IPS-20b (cell line): ENCODE results near the gene SNX5.

Experiments used
- H3K27ac ChIP-seq: one replicate; pipeline ENCODE4 v1.5.1; 2013; ENCODE audit warnings: low read length
- H3K27me3 ChIP-seq: 2 replicates; pipeline ENCODE4 v1.6.1; 2013; ENCODE audit warnings: mild to moderate bottlenecking, low read length, inconsistent platforms; ENCODE audit not compliant: insufficient read depth
- H3K36me3 ChIP-seq: 2 replicates; pipeline ENCODE4 v1.6.1; 2013; ENCODE audit warnings: low read depth, mild to moderate bottlenecking, inconsistent platforms, low read length, moderate library complexity; ENCODE audit not compliant: insufficient read depth
- H3K4me1 ChIP-seq: 2 replicates; pipeline ENCODE4 v1.6.1; 2013; ENCODE audit warnings: mild to moderate bottlenecking, control low read depth, inconsistent platforms, low read length, moderate library complexity; ENCODE audit not compliant: insufficient read depth
- H3K4me3 ChIP-seq: 2 replicates; pipeline ENCODE4 v1.5.1; 2013; ENCODE audit warnings: mild to moderate bottlenecking, low read length, inconsistent platforms
- H3K9ac ChIP-seq: 2 replicates; pipeline ENCODE4 v1.6.1; 2013; ENCODE audit warnings: low read depth, mild to moderate bottlenecking, inconsistent platforms, low read length, moderate library complexity
- H3K9me3 ChIP-seq: 2 replicates; pipeline ENCODE4 v1.6.1; 2013; ENCODE audit warnings: mild to moderate bottlenecking, low read depth, low read length, inconsistent platforms; ENCODE audit not compliant: insufficient read depth

The SNX5 gene

GRCh38 chr20:17919149-17919548 is 49.4 kb downstream of the SNX5 start:
- Histone ChIP-seq H3K27me3 (no peaks in the 10 kb centered on the region), H3K4me1 (no peaks in the 10 kb centered on the region), H3K36me3 (no peaks in the 10 kb centered on the region), H3K9me3 (no peaks in the 10 kb centered on the region), H3K9ac (no peak overlapping the region), H3K4me3 (no peak overlapping the region), H3K27ac (no peak overlapping the region)

GRCh38 chr20:17917832-17918618 is 50.6 kb downstream of the SNX5 start:
- Histone ChIP-seq H3K27me3 (no peaks in the 10 kb centered on the region), H3K4me3 (no peak overlapping the region), H3K36me3 (no peaks in the 10 kb centered on the region), H3K4me1 (no peaks in the 10 kb centered on the region), H3K9ac (no peak overlapping the region), H3K27ac (no peak overlapping the region), H3K9me3 (no peaks in the 10 kb centered on the region)

GRCh38 chr20:17916433-17916891 is 52.1 kb downstream of the SNX5 start:
- no peaks in the 10 kb centered on the region for H3K4me1 ChIP-seq
- H3K4me3 ChIP-seq, result no peak overlapping the region
- H3K36me3 ChIP-seq, result no peaks in the 10 kb centered on the region
- H3K27me3 ChIP-seq, result no peaks in the 10 kb centered on the region
- no peak overlapping the region for H3K27ac ChIP-seq
- no peaks in the 10 kb centered on the region for H3K9me3 ChIP-seq
- H3K9ac ChIP-seq, result no peak overlapping the region

- Histone ChIP-seq H3K4me3 (no peak overlapping the region), H3K9me3 (no peaks in the 10 kb centered on the region), H3K9ac (no peak overlapping the region), H3K36me3 (no peaks in the 10 kb centered on the region), H3K4me1 (no peaks in the 10 kb centered on the region), H3K27ac (no peak overlapping the region), H3K27me3 (no peaks in the 10 kb centered on the region)
Measured at GRCh38 chr20:17914957-17915356, 53.6 kb downstream of the SNX5 start.

GRCh38 chr20:17912916-17913315 is 55.7 kb downstream of the SNX5 start:
- no peak overlapping the region for H3K9ac ChIP-seq
- H3K4me1 ChIP-seq, result no peaks in the 10 kb centered on the region
- no peak overlapping the region for H3K27ac ChIP-seq
- H3K27me3 ChIP-seq, result no peaks in the 10 kb centered on the region
- H3K9me3 ChIP-seq, result no peaks in the 10 kb centered on the region
- no peak overlapping the region for H3K4me3 ChIP-seq
- no peaks in the 10 kb centered on the region for H3K36me3 ChIP-seq

GRCh38 chr20:17911927-17912326 is 56.7 kb downstream of the SNX5 start:
- Histone ChIP-seq H3K27me3 (no peaks in the 10 kb centered on the region), H3K4me3 (no peak overlapping the region), H3K27ac (no peak overlapping the region), H3K9ac (no peak overlapping the region), H3K9me3 (no peaks in the 10 kb centered on the region), H3K36me3 (no peaks in the 10 kb centered on the region), H3K4me1 (no peaks in the 10 kb centered on the region)

- Histone ChIP-seq H3K27ac (no peak overlapping the region), H3K9ac (no peak overlapping the region), H3K4me1 (no peaks in the 10 kb centered on the region), H3K36me3 (no peaks in the 10 kb centered on the region), H3K27me3 (no peaks in the 10 kb centered on the region), H3K4me3 (no peak overlapping the region), H3K9me3 (no peaks in the 10 kb centered on the region)
Measured at GRCh38 chr20:17910828-17911294, 57.7 kb downstream of the SNX5 start.

GRCh38 chr20:17909869-17910321 is 58.7 kb downstream of the SNX5 start:
- H3K9me3 ChIP-seq, result no peaks in the 10 kb centered on the region
- no peaks in the 10 kb centered on the region for H3K27me3 ChIP-seq
- H3K9ac ChIP-seq, result no peak overlapping the region
- no peaks in the 10 kb centered on the region for H3K4me1 ChIP-seq
- no peaks in the 10 kb centered on the region for H3K36me3 ChIP-seq
- no peak overlapping the region for H3K4me3 ChIP-seq
- no peak overlapping the region for H3K27ac ChIP-seq

GRCh38 chr20:17905544-17905943 is 63.0 kb downstream of the SNX5 start:
- Histone ChIP-seq H3K9me3 (no peaks in the 10 kb centered on the region), H3K27ac (no peak overlapping the region), H3K9ac (no peak overlapping the region), H3K27me3 (no peaks in the 10 kb centered on the region), H3K4me3 (no peak overlapping the region), H3K4me1 (no peaks in the 10 kb centered on the region; the same call in 1 of the 2 replicates), H3K36me3 (no peaks in the 10 kb centered on the region)

GRCh38 chr20:17904027-17904426 is 64.6 kb downstream of the SNX5 start:
- Histone ChIP-seq H3K9ac (no peak overlapping the region), H3K36me3 (no peaks in the 10 kb centered on the region), H3K4me1 (no peaks in the 10 kb centered on the region; the same call in 1 of the 2 replicates), H3K4me3 (no peak overlapping the region), H3K27ac (no peak overlapping the region), H3K9me3 (no peaks in the 10 kb centered on the region), H3K27me3 (no peaks in the 10 kb centered on the region)

GRCh38 chr20:17902531-17903083 is 66.0 kb downstream of the SNX5 start:
- no peaks in the 10 kb centered on the region for H3K27me3 ChIP-seq
- no peak overlapping the region for H3K27ac ChIP-seq
- H3K9me3 ChIP-seq, result no peaks in the 10 kb centered on the region
- no peak overlapping the region for H3K4me3 ChIP-seq
- no peaks in the 10 kb centered on the region for H3K36me3 ChIP-seq
- no peaks in the 10 kb centered on the region; the same call in 1 of the 2 replicates for H3K4me1 ChIP-seq
- H3K9ac ChIP-seq, result no peak overlapping the region

- Histone ChIP-seq H3K9me3 (no peaks in the 10 kb centered on the region), H3K27me3 (no peaks in the 10 kb centered on the region), H3K36me3 (no peaks in the 10 kb centered on the region), H3K9ac (no peak overlapping the region), H3K27ac (no peak overlapping the region), H3K4me1 (no peaks in the 10 kb centered on the region; the same call in 1 of the 2 replicates), H3K4me3 (no peak overlapping the region)
Measured at GRCh38 chr20:17901971-17902370, 66.6 kb downstream of the SNX5 start.
